Measurements from ENCODE around the gene CYP11A1. TPM values are rescaled to one million over a fixed set of nuclear protein-coding genes. Genes with fewer than 3 reads are reported as not detected.

The CYP11A1 gene
- 1.6 and 2.0 TPM in 2 replicates for total RNA-seq
- long read RNA-seq, partial matches to known transcripts: 0 of 5 reads
- long read RNA-seq, other reads (novel, unspliced or antisense): 3 of 5 reads

DNA sequence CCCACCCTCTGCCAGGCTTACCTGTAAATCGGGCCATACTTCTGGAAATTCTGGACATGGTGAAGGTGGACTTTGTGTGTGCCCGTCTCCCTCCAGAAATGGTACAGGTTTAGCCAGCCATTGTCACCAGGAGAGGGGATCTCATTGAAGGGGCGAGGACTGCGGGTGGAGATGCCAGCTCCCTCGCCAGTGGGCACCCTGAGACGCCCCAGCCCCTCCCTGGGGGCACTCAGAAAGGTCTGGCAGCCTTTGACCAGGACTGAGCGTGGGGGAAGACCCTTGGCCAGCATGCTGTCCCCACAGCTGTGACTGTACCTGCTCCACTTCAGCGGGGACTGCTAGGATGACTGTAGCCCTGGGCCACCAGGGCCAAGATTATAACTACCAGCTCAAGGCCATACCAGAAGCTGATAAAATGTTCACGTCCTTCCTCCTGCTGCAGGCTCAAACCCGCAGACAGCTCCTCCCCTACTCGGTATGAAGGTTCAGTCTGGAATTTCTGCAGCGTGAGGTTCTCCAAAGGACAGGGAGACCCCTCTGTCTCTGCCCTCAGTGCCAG is at the start of gene CYP11A1:
Gene CYP11A1, minus strand, starts transcription at position 351 of the 559 bp plus-strand sequence. Its CDS starts 61 bp downstream, at position 290.
- no peaks in the 10 kb centered on the region for H3K9me3 Mint-ChIP-seq (ENCODE audit: low read depth)
- H3K27ac Mint-ChIP-seq: no peak within 1 kb of the TSS
- peaks cover 9% of the 10 kb centered on the region for H3K4me1 Mint-ChIP-seq (ENCODE audit: low read depth)
- no peak for DNase-seq (ENCODE audit: low spot score, unreplicated experiment)
- TF ChIP-seq, protein P1, sequence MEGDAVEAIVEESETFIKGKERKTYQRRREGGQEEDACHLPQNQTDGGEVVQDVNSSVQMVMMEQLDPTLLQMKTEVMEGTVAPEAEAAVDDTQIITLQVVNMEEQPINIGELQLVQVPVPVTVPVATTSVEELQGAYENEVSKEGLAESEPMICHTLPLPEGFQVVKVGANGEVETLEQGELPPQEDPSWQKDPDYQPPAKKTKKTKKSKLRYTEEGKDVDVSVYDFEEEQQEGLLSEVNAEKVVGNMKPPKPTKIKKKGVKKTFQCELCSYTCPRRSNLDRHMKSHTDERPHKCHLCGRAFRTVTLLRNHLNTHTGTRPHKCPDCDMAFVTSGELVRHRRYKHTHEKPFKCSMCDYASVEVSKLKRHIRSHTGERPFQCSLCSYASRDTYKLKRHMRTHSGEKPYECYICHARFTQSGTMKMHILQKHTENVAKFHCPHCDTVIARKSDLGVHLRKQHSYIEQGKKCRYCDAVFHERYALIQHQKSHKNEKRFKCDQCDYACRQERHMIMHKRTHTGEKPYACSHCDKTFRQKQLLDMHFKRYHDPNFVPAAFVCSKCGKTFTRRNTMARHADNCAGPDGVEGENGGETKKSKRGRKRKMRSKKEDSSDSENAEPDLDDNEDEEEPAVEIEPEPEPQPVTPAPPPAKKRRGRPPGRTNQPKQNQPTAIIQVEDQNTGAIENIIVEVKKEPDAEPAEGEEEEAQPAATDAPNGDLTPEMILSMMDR (IDR thresholded peaks at IDR 0.05; ENCODE audit: unreplicated experiment): no peak
- peak within 1 kb of the TSS; percentile 41 for H3K4me3 Mint-ChIP-seq (ENCODE audit: low read depth)
- no peaks in the 10 kb centered on the region for H3K36me3 Mint-ChIP-seq (ENCODE audit: insufficient read depth)
- peaks cover 20% of the 10 kb centered on the region for H3K27me3 Mint-ChIP-seq

DNA sequence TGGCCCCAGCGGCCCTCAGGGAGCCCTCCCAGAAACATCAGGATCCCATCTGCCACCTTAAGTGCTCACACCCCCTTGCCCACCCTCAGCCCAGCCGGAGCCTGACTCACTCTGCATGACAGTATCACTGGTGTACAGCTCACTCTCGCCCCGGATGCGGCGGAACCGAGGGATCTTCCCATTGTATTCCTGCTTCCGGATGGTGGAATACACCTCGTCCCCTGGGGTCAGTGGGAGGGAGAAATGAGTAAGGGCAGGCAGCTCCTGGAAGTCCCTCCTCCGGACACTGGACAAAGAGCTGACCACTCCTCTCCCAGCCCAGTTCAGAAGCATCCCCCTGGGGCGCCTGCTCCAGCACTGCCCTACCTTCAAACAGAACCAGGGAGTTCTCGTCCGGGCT is 49.8 kb upstream of the CYP11A1 start:
- H3K9me3 Mint-ChIP-seq (ENCODE audit: low read depth): no peaks in the 10 kb centered on the region
- no peak overlapping the region for H3K27ac Mint-ChIP-seq
- H3K4me1 Mint-ChIP-seq (ENCODE audit: low read depth): peaks cover 8% of the 10 kb centered on the region
- no peak for DNase-seq (ENCODE audit: low spot score, unreplicated experiment)
- no peak overlapping the region for H3K4me3 Mint-ChIP-seq (ENCODE audit: low read depth)
- H3K36me3 Mint-ChIP-seq (ENCODE audit: insufficient read depth): no peaks in the 10 kb centered on the region
- H3K27me3 Mint-ChIP-seq: no peaks in the 10 kb centered on the region
- TF ChIP-seq, protein P1 (IDR thresholded peaks at IDR 0.05; ENCODE audit: unreplicated experiment): no peak

DNA sequence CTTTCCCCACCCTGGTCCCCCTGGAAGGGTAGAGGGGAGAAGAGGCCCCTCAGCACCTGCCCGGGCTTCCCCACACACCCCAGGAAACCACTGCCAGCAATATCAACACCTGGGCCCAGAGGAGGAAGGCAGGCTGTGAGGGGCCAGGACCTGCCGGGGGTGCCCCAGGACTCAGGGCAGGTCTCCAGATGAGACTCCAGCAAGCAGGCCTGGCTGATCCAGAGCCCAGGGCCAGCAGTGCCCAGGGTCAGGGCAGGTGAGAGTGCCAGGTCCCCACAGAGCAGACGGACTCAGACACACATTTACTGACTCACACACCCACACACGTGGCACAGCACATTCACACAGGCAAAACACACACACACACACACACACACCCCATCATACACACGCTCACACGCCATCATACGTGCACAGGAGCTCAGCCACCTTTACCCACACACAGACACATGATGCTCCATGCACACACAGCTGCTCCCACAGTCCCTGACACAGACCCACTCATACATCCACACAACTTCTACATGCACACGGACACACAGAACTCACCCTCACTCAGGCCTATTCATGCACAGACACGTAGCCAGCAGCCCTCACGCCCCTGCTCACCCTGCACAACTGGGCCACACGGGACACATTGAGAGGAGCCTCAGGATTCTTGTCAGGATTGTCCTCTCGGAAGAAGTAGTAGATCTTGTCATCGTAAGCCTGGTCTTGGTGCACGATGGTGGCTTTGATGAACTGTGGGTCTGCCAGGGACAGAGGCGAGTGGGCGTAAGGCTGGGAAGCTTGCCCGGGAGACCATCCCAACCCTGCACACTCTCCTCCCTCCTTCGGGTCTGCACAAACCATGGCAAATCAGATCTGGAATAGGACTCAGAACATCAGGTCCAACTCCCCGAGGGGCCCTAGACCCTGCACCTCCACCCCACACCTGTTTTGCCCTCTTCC is 48.8 kb upstream of the CYP11A1 start:
- TF ChIP-seq, protein P1 (IDR thresholded peaks at IDR 0.05; ENCODE audit: unreplicated experiment): no peak
- Mint-ChIP-seq H3K4me3 (ENCODE audit: low read depth) (no peak overlapping the region), H3K9me3 (ENCODE audit: low read depth) (no peaks in the 10 kb centered on the region), H3K4me1 (ENCODE audit: low read depth) (peaks cover 3% of the 10 kb centered on the region), H3K36me3 (ENCODE audit: insufficient read depth) (no peaks in the 10 kb centered on the region), H3K27ac (peak overlapping the region; percentile 0), H3K27me3 (no peaks in the 10 kb centered on the region)
- no peak for DNase-seq (ENCODE audit: low spot score, unreplicated experiment)

DNA sequence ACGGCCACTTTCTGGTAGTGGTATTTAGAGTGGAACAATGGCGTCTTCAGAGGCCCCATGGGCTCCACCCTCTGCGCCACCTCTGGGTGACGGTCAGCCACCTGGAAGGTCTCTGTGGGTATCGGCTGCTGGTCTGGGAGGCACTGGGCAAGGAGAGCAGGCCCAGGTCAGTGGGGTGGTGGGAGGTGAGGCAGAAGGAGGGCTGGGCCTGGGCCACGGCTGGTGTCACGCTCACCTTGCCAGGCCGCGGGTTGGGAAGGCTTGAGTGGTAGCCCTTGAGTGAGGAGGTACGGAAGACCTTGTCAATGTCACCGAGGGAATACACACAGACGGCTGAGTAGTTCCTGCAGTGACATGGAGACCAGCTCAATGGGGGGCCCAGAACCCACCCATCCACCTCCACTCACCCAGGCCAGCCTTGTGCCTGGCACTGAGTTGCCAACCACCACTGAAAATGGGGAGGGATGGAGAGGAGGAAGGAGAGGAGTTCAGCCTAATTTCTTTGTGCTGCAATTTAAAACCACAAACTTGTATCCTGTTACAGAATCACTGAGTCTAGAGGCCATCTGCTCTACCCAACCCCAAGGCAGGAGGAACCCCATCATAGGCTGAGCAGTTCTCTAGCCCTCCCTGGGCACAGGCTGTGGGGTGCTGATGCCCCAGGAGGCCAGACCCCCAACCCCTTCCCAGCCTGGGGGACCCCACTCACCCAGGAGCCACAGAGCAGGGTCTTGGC is 47.3 kb upstream of the CYP11A1 start:
- peaks cover 3% of the 10 kb centered on the region for H3K4me1 Mint-ChIP-seq (ENCODE audit: low read depth)
- TF ChIP-seq, protein P1 (IDR thresholded peaks at IDR 0.05; ENCODE audit: unreplicated experiment): no peak
- H3K4me3 Mint-ChIP-seq (ENCODE audit: low read depth): no peak overlapping the region
- peak overlapping the region; percentile 43 for H3K27ac Mint-ChIP-seq
- no peaks in the 10 kb centered on the region for H3K36me3 Mint-ChIP-seq (ENCODE audit: insufficient read depth)
- no peaks in the 10 kb centered on the region for H3K27me3 Mint-ChIP-seq
- no peak for DNase-seq (ENCODE audit: low spot score, unreplicated experiment)
- H3K9me3 Mint-ChIP-seq (ENCODE audit: low read depth): no peaks in the 10 kb centered on the region

DNA sequence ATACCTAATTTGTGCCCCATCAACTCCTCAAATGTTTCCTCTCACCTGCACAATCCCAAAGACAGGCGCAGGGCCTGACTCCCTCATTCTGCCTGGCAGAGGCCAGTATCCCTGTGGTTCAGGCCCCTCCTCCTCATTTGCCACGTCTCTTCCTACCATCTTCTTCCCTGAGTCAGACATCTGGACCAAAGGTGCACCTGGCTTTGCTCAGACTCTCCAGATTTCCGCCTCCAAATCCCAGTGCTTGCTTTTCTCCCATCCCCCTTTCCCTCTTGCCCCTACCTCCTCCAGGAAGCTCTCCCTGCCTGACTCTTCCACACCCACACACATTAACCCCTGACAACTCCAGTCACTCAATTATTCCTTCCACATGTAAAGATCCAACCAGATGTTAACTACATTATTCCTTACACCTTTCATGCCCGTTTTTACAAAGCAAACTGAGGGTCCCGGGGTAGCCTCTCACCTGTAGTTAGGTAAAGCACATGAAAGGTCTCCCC is 46.7 kb upstream of the CYP11A1 start:
- H3K36me3 Mint-ChIP-seq (ENCODE audit: insufficient read depth): no peaks in the 10 kb centered on the region
- peaks cover 3% of the 10 kb centered on the region for H3K4me1 Mint-ChIP-seq (ENCODE audit: low read depth)
- H3K4me3 Mint-ChIP-seq (ENCODE audit: low read depth): no peak overlapping the region
- H3K27ac Mint-ChIP-seq: no peak overlapping the region
- TF ChIP-seq, protein P1 (IDR thresholded peaks at IDR 0.05; ENCODE audit: unreplicated experiment): no peak
- DNase-seq (ENCODE audit: low spot score, unreplicated experiment): no peak
- H3K9me3 Mint-ChIP-seq (ENCODE audit: low read depth): no peaks in the 10 kb centered on the region
- H3K27me3 Mint-ChIP-seq: no peaks in the 10 kb centered on the region

All from progenitor cell of endocrine pancreas (in vitro differentiated cells).